Suprapubic skin (tissue), 4 donors: ENCODE results near the gene PPP6R3. TPM values are rescaled to one million over a fixed set of nuclear protein-coding genes. Genes with fewer than 3 reads are reported as not detected.

Experiments used
- DNase-seq, 2 donors: peaks; one replicate each; pipeline ENCODE4 v3.0.0-alpha.2; 2019; ENCODE audit warnings: low spot score in 2 of 2
- H3K27ac ChIP-seq: fragments of 200-600 bp; sonication (generic); one replicate; pipeline ENCODE4 v1.5.1; 2019
- H3K27me3 ChIP-seq: fragments of 200-600 bp; sonication (generic); one replicate; pipeline ENCODE4 v1.5.1; 2019
- H3K36me3 ChIP-seq: fragments of 200-600 bp; sonication (generic); one replicate; pipeline ENCODE4 v1.5.1; 2019
- H3K4me1 ChIP-seq: fragments of 200-600 bp; sonication (generic); one replicate; pipeline ENCODE4 v1.5.1; 2019
- H3K4me3 ChIP-seq: fragments of 200-600 bp; sonication (generic); one replicate; pipeline ENCODE4 v1.5.1; 2019; ENCODE audit warnings: mild to moderate bottlenecking
- H3K9me3 ChIP-seq: fragments of 200-600 bp; sonication (generic); one replicate; pipeline ENCODE4 v1.5.1; 2019
- CTCF ChIP-seq, 2 donors: fragments of 200-600 bp in 1 of 2; fragments of 450-650 bp in 1 of 2; sonication (generic) in 1 of 2; IDR thresholded peaks; one replicate each; pipeline ENCODE4 v1.5.1; 2016 to 2019; ENCODE audit warnings: antibody characterized with exemption in 2 of 2, mild to moderate bottlenecking in 1 of 2, moderate library complexity in 1 of 2
- EP300 ChIP-seq: sonication (generic); formaldehyde crosslinking; IDR thresholded peaks from one replicate; pipeline ENCODE4 v1.6.1; 2017; ENCODE audit warnings: antibody characterized with exemption
- POLR2A ChIP-seq, 2 donors: fragments of 450-650 bp; IDR thresholded peaks; one replicate each; pipeline ENCODE4 v1.6.1; 2017; ENCODE audit warnings: antibody characterized with exemption in 2 of 2, mild to moderate bottlenecking in 2 of 2, moderate library complexity in 2 of 2
- POLR2AphosphoS5 ChIP-seq, 3 donors: sonication (generic); formaldehyde crosslinking; IDR thresholded peaks; one replicate each; pipeline ENCODE4 v1.6.1; 2017; ENCODE audit warnings: antibody characterized with exemption in 3 of 3
- WGBS: methylation state at CpG from one replicate; pipeline ENCODE4 v1.1.5; 2018; 5-methylcytosine and 5-hydroxymethylcytosine counted together
- total RNA-seq, 4 donors: library from RNA; depleted of rRNA; stranded (reverse); fragments of >200 nt; gene quantifications; one replicate each; pipeline ENCODE4 v1.1.0, GENCODE V29; 2016

Gene PPP6R3
- total RNA-seq, 4 donors from 2014 or later: 81.8 to 197 (median 97.0) TPM

GRCh38 chr11:68416070-68416578 lies 44.4 kb upstream of the PPP6R3 start:
- Histone ChIP-seq H3K9me3 (no peaks in the 10 kb centered on the region), H3K27me3 (no peaks in the 10 kb centered on the region), H3K4me3 (no peak overlapping the region), H3K36me3 (peaks cover 76% of the 10 kb centered on the region), H3K27ac (no peak overlapping the region), H3K4me1 (peaks cover 2% of the 10 kb centered on the region)
- TF ChIP-seq POLR2A (IDR thresholded peaks at IDR 0.05) (no peak), EP300 (no peak), CTCF (IDR thresholded peaks at IDR 0.05) (no peak), POLR2AphosphoS5 (IDR thresholded peaks at IDR 0.05) (no peak)
- DNase-seq: no peak
- WGBS: 94% methylated on average over 17 of the region's 22 CpGs

DNA sequence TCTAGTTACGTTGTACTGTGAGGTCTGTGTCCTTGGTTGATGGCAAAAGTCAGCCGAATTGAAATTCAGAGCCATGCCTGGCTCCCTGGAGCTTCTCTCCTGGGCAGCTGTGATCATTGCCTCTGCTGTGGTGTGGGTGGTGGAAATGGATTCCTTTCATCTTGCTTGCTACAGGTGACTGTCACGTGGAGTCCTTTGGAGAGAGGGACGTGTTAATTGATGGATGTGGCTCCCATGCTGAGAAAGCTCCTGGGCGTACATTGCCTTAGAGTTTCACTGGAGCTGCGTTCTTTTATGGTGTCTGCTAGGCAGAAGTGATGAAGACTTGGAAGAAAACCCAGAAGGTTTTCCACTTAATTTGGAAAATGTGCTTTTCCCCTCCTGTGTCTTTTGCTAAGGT lies 41.9 kb upstream of the PPP6R3 start:
- Histone ChIP-seq H3K27me3 (no peaks in the 10 kb centered on the region), H3K27ac (no peak overlapping the region), H3K4me3 (no peak overlapping the region), H3K9me3 (no peaks in the 10 kb centered on the region), H3K4me1 (no peaks in the 10 kb centered on the region), H3K36me3 (peaks cover 61% of the 10 kb centered on the region)
- DNase-seq: no peak
- TF ChIP-seq EP300 (no peak), POLR2AphosphoS5 (IDR thresholded peaks at IDR 0.05) (no peak), POLR2A (IDR thresholded peaks at IDR 0.05) (no peak), CTCF (IDR thresholded peaks at IDR 0.05) (no peak)
- 85% methylated on average over 6 of the region's 6 CpGs for WGBS

DNA sequence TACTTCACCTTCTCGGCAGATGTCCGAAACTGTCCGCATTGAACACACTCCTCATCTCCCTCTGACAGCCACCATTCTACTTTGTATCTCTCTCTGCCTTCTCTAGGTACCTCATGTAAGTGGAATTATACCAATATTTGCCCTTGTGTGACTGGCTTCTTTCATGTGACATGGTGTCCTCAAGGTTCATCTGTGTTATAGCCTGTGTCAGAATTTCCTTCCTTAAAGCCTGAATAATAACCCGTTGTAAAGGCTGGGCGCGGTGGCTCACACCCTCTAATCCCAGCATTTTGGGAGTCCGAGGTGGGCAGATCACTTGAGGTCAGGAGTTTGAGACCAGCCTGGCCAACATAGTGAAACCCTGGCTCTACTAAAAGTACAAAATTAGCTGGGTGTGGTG lies 40.4 kb upstream of the PPP6R3 start:
- no peaks in the 10 kb centered on the region for H3K4me1 ChIP-seq
- no peak overlapping the region for H3K4me3 ChIP-seq
- H3K27me3 ChIP-seq: no peaks in the 10 kb centered on the region
- 98% methylated on average over 7 of the region's 7 CpGs for WGBS
- no peaks in the 10 kb centered on the region for H3K9me3 ChIP-seq
- H3K27ac ChIP-seq: no peak overlapping the region
- peaks cover 61% of the 10 kb centered on the region for H3K36me3 ChIP-seq
- no peak for TF ChIP-seq EP300
- no peak for TF ChIP-seq POLR2A (IDR thresholded peaks at IDR 0.05)
- no peak for TF ChIP-seq POLR2AphosphoS5 (IDR thresholded peaks at IDR 0.05)
- no peak for TF ChIP-seq CTCF (IDR thresholded peaks at IDR 0.05)
- no peak for DNase-seq

DNA sequence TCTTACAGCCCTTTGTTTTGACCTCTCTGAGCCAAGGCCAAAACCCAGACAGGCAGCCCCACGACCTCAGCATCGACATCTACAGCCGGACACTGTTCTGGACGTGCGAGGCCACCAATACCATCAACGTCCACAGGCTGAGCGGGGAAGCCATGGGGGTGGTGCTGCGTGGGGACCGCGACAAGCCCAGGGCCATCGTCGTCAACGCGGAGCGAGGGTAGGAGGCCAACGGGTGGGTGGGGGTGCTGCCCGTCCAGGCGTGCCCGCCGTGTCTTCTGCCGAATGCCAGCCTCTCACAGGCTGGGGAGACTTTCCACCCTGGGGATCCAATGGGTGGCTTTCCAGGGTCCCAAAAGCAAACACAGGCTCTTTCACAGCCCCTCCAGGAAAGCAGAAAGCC lies 37.1 kb upstream of the PPP6R3 start:
- Histone ChIP-seq H3K9me3 (no peaks in the 10 kb centered on the region), H3K4me1 (no peaks in the 10 kb centered on the region), H3K36me3 (peaks cover 66% of the 10 kb centered on the region), H3K27ac (no peak overlapping the region), H3K4me3 (no peak overlapping the region), H3K27me3 (no peaks in the 10 kb centered on the region)
- TF ChIP-seq POLR2A (IDR thresholded peaks at IDR 0.05) (no peak), POLR2AphosphoS5 (IDR thresholded peaks at IDR 0.05) (no peak), CTCF (IDR thresholded peaks at IDR 0.05) (no peak), EP300 (no peak)
- 89% methylated on average over 21 of the region's 21 CpGs for WGBS
- no peak for DNase-seq

DNA sequence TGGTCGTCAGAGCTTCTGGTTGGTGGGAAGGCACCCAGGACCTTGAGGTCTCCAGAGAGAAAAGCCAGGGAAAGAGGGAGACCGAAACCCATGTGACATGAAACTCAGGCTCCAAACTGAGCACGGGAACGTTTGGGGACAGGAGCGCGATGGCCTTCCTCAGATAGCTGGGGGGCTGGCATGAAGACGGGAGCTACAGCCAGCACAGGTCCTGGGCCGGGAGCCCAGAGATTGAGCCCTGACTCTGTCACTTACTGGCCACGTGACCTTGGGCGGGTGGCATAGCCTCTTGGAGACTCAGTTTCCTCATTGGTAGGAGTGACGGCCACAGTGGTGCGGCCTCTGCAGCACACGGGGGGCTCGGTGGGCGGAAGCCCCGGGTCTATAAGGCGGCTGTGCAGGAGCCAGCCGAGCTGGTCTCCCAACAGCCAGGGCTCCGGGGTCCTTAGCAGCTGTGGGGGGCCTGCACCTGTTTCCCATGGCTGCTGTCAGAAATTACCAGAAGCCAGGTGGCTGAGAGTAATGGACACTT lies 36.4 kb upstream of the PPP6R3 start:
- TF ChIP-seq CTCF (IDR thresholded peaks at IDR 0.05) (no peak), EP300 (no peak), POLR2A (IDR thresholded peaks at IDR 0.05) (no peak), POLR2AphosphoS5 (IDR thresholded peaks at IDR 0.05) (no peak)
- peaks cover 65% of the 10 kb centered on the region for H3K36me3 ChIP-seq
- WGBS: 96% methylated on average over 8 of the region's 19 CpGs

More for the DNA sequence above, 36.4 kb upstream of the PPP6R3 start:
- Histone ChIP-seq H3K4me3 (no peak overlapping the region), H3K4me1 (no peaks in the 10 kb centered on the region), H3K9me3 (peaks cover under 1% of the 10 kb centered on the region), H3K27me3 (no peaks in the 10 kb centered on the region), H3K27ac (no peak overlapping the region)
- DNase-seq: no peak
